GM19351 (cell line): ENCODE data around the gene BDH1.

Experiments used
- ATAC-seq: cut with Tn5 transposase; IDR thresholded peaks from one replicate; pipeline ENCODE4 v1.9.1; 2021; ENCODE audit warnings: mild to moderate bottlenecking, moderate library complexity; ENCODE audit not compliant: unreplicated experiment

The BDH1 gene

GRCh38 chr3:197508051-197508451 is 47.7 kb downstream of the BDH1 start:
- ATAC-seq = no peak

- ATAC-seq = no peak
Observed at GRCh38 chr3:197507541-197507940, 48.2 kb downstream of the BDH1 start.

GRCh38 chr3:197507081-197507480 is 48.7 kb downstream of the BDH1 start:
- ATAC-seq = no peak

GRCh38 chr3:197505796-197506548 is 49.8 kb downstream of the BDH1 start:
- no peak for ATAC-seq

- ATAC-seq = no peak
Observed at GRCh38 chr3:197504641-197505121, 51.1 kb downstream of the BDH1 start.

GRCh38 chr3:197504229-197504628 is 51.5 kb downstream of the BDH1 start:
- ATAC-seq = no peak

- ATAC-seq = no peak
Observed at GRCh38 chr3:197503652-197504051, 52.1 kb downstream of the BDH1 start.

GRCh38 chr3:197501879-197502620 is 53.7 kb downstream of the BDH1 start:
- ATAC-seq = peak; percentile 79

GRCh38 chr3:197501496-197501878 is 54.3 kb downstream of the BDH1 start:
- ATAC-seq = peak; percentile 39

GRCh38 chr3:197500812-197501211 is 55.0 kb downstream of the BDH1 start:
- no peak for ATAC-seq

GRCh38 chr3:197499427-197499826 is 56.3 kb downstream of the BDH1 start:
- ATAC-seq = no peak

- ATAC-seq = no peak
Observed at GRCh38 chr3:197498499-197499241, 57.1 kb downstream of the BDH1 start.

- no peak for ATAC-seq
Observed at GRCh38 chr3:197496746-197497125, 59.0 kb downstream of the BDH1 start.

- ATAC-seq = no peak
Observed at GRCh38 chr3:197495999-197496745, 59.6 kb downstream of the BDH1 start.

- ATAC-seq = no peak
Observed at GRCh38 chr3:197495499-197495898, 60.3 kb downstream of the BDH1 start.

GRCh38 chr3:197495059-197495455 is 60.7 kb downstream of the BDH1 start:
- no peak for ATAC-seq

- ATAC-seq = no peak
Observed at GRCh38 chr3:197494366-197495058, 61.3 kb downstream of the BDH1 start.

- ATAC-seq = no peak
Observed at GRCh38 chr3:197493049-197493448, 62.7 kb downstream of the BDH1 start.

- ATAC-seq = no peak
Observed at GRCh38 chr3:197491923-197492664, 63.7 kb downstream of the BDH1 start.

GRCh38 chr3:197491478-197491877 is 64.3 kb downstream of the BDH1 start:
- ATAC-seq = no peak
